HG02981 (cell line): ENCODE data around the gene PDGFC.

Source experiments
- ATAC-seq: cut with Tn5 transposase; IDR thresholded peaks from one replicate; pipeline ENCODE4 v1.9.1; 2021; ENCODE audit warnings: mild to moderate bottlenecking, moderate library complexity; ENCODE audit not compliant: unreplicated experiment

Gene PDGFC, protein sequence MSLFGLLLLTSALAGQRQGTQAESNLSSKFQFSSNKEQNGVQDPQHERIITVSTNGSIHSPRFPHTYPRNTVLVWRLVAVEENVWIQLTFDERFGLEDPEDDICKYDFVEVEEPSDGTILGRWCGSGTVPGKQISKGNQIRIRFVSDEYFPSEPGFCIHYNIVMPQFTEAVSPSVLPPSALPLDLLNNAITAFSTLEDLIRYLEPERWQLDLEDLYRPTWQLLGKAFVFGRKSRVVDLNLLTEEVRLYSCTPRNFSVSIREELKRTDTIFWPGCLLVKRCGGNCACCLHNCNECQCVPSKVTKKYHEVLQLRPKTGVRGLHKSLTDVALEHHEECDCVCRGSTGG

DNA sequence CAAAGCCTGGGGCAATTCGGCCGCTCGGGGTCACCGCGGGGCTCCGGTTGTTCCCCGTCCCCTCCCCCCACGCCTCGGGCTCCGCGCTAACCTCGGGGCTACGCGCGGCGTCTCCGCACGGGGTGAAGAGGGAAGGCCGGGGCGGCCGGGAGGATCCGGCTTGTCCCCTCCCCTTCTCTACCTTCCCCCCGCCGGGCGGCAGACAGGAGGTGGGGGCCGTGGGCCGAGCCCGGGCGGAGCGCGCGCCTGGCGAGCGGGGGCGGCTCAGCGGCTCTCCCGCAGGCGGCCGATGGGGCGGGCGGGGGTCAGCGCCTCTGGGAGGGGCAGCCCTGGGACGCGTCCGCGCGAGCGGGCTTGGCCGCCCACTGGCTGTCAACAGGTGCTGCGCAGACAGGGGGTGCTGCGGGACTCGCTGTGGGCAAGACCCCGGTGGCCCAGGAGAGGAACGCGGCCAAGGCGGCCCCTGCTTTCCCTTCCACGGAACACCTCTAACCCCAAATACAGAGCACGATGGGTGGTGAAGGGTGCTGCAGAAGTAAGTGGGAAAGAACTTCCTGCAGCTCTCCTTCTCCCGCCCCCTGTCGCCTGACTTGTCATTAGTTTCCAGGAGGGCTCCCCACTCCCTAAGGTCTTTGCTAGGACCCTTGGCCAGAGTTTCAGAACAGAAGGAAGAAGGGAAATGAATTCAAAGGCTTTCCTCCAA lies at the start of gene PDGFC:
TSS of gene PDGFC (minus strand) at position 124 of the 703 bp plus-strand sequence. CDS start 896 bp downstream, outside the sequence.
- ATAC-seq: peak; percentile 34

DNA sequence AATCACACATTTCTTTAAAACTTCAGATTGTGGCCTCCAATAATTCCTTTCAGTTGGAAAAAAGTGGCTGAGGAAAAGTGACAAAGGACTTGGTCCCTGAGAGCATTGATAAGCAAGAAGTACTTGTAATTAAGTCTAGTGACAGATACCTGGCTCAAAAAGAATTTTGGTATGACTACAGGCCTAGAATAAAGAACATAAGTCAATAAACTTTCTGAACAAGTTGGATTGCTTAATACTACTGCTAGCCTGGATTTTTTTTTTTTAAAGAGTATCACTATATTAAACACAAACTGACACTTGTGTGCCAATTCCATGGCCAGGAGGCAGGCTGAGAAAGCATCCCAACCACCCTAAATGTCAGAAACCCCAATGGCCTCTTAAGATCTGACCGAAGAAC lies 49.3 kb upstream of the PDGFC start:
- ATAC-seq: no peak

DNA sequence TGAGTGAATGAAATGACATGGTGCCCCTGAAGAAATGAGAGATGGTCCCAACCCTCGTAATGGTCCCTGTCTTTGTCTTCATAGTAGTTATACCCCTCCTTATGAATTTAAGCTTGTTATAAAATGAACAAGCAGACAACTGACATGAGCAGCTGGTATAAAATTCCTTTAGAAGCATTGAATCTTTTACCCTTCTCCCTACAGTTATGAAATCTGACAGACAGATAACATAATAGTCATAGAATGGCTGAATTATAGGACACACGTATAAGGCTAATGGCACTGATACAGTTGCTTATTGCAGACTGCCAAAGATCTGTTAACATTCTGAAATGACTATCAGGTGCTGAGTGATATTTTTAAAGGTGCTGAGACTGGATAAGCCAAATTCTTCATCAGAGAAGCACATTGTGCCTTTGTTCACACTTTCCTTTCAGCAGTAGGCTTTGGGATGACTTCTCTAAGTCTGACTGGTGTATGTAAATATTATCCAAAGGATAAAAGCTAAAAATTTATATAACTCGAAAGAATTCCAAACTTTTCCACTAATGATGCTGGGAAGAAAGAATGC lies 47.4 kb upstream of the PDGFC start:
- no peak for ATAC-seq

DNA sequence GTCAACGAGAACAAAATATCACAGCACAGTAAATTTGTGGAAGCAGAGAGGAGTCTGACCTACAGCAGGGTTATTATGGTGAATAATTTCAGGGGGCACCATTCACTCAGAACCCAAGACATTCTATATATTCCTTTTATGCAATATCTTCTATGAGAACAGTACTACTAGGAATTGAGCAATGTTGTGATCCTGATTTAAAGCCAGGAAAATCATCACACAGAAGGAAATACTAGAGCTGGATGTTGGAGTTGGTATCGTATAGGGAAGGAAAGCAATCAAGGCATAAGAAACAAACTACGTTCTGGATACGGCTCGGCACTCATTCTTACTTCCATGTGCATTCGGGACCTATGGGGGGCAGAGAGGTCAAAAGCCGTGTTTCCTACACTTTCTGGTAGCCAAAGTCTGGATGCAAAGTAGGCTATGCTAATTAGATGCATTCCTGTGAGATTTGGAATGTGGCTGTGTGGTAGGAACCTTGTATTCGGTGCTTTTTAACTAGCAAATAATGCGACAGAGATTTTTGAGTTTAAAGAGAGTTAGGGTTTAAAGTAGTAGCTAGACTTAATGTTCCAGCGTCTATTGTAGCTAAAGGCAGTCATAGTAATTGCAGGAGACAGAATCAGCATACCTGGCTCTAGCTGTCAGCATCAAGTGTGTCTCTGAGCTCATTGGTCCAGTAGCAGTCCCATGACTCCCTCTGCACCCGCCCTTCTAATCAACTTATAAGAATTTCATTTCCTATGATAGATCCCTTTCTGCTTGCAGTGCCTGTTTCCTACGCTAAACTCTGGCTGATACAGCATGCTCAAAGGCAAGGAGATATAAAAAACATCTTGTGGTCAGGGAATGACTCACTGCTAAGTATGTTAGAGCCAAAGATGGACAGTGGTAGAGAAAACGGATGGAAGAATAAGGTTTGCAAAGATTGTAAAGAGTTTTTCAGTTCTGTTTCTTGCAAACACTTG lies 43.3 kb upstream of the PDGFC start:
- ATAC-seq: no peak

DNA sequence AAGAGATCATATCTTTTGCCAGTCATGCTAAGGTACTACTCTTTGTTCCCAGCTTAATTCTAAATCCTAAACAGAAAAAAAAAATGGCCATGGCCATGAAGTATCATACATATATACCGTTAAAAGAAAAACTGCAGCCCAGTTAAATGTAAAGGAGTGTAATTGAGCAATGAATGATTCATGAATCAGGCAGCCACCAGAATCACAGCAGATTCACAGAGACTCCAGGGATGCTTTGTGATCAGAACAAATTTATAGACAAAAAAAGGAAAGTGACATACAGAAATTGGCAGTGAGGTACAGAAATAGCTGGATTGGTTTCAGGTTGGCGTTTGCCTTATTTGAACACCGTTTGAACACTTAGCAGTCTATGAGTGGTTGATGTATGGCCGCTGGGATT lies 42.1 kb upstream of the PDGFC start:
- ATAC-seq: no peak

DNA sequence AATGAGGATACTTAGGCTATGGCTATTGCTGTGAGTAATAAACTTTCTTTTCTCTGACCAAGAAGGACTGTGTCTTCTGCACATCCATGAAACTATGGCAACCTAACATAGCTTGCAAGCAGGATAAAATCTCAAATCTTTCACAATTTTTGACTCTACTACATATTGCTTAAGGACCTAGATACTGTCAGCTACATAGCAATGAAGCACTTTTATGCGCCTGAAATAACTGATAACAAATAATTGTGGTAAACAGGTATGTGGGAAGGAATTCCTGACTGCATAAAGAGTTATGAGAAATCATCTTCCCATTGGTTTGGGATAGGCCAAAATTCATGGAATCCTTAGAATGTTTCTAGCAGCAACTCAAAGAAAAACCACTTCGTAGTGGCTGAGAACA lies 41.2 kb upstream of the PDGFC start:
- ATAC-seq: no peak

DNA sequence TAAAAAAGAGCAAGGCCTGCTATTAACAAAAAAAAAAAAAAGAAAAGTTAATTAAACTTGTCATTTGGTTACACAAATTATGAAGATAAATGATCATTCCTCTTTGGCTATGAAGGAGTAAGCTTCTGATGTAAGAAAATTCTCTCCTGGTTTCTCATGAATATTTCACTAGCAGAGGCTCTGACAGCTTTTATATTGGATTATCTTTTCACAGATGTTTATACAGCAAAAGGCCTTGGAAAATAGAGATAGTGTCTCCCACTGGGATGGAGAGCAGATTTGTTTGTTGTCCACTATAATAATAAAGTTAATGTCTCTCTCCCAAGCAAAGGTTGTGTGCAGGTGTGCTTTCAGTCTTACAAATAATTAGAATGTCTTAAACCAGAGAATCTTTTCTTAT lies 40.7 kb upstream of the PDGFC start:
- ATAC-seq: no peak

DNA sequence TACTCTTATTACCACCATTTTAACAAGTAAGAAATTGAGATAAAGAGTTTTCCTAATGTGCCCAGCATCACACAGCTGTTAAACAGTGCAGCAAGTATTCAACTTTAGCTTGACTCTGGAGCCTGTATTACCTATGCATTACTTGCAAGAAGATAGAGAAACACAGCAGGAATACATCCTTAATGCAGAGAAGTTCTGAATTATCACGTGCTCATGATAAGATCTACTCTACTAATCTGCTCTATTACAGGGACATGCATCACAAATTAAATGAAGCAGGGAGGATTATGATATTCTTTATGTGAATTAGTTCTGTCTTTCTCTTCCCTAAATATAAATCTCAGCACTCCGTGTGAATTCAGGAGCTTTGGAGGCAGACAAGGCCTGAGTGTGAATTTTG lies 39.0 kb upstream of the PDGFC start:
- ATAC-seq: no peak

DNA sequence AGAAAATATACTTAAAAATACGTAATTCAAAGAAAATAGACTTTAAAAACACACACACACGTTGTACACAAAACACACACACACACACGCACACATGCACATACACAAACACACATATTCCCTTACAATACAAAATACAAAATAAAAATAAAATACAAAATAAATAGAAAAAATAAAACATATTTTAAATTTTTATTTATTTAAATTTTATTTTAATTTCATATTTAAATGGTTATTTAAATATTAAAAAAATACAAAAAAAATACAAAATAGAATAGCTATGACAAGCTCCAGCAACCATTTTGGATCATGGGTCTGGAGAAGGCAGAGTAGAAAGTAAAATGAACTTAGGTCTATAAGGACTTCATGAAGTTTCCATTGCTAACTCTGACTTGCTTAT lies 34.2 kb upstream of the PDGFC start:
- no peak for ATAC-seq

DNA sequence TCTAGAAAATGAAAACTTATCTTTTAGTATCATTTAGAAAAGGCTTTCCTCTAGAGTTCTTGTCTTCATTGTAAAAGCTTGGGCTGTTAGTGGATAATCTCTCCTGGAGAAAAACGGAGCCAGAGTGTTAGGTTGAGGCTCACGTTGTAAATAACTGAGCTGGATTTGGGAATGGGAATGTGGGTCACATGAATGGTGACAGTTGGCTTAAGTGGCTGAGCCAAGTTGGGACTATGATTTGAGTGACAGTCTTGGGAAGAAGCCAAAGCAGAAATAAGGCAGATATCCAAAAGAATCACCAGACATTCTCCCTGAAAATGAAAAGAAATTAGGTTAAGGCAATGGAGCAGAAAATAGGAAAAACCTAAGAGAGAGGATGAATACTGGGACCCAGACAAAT lies 33.6 kb upstream of the PDGFC start:
- ATAC-seq: no peak

DNA sequence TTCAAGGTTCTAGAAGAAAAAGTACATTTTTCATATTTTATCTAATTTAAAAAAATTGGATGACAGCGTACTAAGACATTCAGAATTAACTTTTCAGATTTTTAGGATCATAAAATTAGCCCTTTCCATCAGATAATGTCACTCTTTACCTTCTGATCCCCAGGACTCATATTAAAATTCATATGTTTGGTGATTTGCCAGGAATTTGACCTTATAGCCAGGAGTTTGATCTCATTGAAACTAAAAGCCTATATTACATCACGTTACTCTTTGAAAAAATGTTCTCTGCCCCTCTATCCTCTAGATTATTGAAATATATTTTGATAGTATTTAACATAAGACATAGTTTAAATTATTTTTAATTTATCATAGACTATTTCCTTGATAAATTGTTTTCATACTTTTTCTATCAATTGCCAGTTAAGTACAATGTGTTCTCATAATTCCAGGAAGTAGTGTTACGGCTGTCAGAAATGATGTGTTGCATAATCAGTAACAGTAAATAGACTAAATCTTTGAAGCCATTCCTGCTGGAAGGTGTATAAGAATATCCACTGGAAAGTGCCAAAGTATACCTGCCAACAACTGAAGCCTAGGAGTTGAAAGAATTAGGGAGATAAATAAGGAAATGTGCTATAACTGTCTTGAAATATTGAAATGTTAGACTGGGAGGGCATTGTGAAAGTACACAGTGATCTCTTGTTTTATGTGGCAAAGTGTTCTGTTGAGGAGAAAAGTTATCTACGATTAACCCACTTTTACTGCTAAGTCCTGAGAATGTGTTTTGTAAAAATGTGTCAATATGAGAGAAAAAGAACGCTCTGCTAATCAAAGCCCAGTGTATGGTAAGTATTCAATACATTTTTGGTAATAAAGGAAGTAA lies 32.9 kb upstream of the PDGFC start:
- ATAC-seq: no peak

DNA sequence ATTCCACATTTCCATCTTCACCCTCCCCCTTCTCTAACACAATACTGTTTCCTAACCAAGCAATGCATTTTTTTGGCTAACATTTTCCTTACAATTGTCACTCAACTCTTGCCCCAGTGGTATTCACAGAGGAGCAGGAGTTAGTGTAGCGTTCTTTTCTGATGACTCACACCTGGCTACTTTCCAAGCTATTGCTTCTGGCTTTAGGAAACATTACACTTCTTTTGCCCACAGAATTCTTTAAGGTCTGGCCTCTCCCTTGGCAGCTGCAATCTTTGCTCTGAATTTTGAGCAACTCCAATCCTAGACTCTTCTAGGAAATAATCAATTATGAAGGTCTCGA lies 27.5 kb upstream of the PDGFC start:
- ATAC-seq: no peak

DNA sequence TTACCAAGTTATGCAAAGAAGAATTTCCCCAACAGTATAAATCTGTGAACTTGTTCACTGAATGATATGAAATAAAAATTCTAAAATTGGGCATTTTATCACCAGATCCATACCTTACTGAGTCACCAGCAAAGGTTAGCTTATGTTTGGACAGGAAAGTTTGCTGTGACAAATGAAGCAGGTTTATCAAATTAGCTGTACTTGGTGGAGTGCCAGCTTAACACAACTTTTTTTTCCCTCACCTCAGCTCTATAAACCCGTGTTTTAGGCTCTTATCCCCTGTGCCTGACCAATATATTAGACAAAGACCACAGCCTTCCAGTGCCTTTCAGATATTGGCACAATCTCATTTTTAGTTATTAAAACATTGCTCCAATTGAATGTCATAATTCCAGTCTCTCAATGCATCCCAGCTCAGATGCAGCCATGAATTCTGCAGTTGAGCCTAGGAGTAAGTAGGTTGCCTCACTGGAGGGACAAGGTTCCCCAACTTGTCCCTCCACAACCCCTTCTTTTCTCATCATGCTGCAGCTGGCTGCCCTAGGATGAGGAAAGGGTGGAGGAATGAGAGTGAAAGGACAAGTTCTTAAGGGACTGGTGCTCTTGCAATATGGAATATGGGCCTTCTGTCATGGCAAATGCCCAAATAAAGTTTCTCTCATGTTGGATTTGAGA lies 27.0 kb upstream of the PDGFC start:
- no peak for ATAC-seq

DNA sequence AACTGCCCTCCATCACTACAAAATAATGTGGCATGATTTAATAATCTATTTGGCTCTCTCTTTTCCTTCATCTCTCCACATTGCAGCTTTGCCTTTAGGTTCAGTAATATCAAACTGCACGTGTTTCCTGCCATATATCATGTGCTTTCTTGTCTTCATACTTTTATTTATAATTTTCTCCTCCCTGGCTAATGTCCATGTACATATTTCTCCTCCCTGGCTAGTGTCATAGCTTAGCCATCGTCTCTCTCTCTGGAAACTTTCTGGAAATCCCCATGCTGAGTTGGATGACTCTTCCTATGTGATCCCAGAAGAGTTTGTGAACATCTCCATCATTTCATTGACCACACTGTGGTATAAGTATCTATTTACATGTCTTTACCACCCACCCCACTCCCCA lies 21.3 kb upstream of the PDGFC start:
- no peak for ATAC-seq

DNA sequence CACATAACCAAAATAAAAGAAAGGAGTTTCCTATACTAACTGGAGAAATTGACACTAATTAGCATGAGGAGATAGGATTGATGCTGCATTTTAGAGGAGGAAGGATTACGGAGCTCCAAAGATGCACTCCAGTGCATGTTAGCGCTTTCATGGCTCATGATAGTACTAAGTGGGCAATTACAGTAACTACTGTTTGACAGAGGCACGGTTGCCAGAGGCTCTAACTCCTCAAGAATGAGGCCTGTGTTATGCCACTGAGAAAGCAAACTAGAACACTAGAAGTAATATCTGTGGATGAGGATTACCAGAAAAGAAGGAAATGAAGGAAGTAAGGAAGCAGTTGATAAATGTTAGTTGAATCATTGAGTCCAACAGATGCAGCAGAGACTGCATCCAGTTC lies 19.6 kb upstream of the PDGFC start:
- ATAC-seq: no peak

DNA sequence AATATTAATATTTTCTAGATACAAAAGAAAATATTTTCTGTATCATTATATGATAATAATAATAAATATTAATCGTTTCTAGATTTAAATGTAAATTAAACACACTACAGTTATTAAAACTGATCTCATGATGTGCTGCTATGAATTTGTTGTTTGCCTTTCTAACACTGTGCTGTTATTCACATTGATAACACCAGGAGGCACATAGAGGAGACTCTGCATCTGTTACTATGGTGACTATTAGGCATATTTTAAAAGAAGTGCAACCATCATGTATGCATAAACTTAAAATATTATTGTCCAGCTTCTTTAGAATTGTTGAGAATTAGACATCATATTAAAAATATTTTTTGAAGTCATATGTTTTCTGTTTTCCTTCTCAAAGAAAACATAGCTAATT lies 11.8 kb upstream of the PDGFC start:
- ATAC-seq: no peak

DNA sequence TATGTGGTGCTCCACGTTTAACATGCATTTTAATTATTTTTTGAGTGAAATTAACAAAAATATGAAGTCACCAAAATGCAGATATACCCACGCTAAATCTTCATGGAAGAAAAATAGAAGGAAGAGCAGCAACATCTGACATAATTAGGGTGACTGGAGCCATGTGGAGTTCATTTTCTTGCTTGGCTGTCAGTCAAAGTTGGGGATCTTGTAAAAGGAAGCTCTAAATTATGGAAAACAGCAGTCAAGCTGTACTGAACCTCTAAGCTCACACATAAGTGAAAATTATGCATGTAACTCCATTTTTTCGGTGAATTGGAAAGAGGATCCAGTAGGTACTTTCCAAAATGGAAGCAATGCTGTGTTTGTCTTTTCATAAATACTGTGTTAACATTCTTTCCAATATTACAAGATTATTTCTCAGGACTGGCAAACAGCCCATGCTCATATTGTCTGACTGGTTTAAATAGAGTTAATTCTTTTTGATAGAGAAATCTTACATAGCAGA lies 9.7 kb upstream of the PDGFC start:
- ATAC-seq: no peak

DNA sequence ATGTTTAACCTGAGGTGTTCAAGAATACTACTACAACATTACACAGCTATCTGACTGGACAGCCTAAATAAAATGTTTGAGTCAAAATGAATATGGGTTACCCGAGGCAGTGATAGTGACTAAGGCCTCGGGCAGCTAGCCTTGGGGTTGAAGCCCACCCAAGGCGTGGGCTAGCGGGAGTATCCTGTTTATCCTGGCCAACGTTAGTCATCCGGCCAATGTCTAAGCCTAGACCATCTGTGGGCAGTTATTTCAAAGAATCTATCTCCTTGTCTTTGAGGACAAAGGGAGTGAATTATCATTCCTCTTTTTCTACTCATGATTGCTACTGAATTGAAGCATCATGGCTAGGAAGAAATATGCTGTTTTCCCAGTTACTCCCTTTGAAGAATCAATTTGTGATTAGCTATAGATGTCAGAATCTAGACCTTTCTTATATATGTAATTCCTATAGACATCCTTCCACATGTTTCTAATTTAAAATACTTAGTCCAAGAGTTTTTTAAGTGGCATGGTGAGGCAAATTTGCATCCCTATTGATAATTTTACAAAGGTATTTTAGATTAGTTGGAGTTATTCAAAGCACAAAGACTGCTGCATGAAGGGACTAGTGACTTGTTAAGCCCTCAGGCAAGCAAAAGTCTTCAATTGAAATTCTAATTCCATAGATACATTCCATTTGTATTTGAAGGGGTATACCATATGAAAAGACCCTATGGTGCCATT lies 6.0 kb upstream of the PDGFC start:
- ATAC-seq: no peak

DNA sequence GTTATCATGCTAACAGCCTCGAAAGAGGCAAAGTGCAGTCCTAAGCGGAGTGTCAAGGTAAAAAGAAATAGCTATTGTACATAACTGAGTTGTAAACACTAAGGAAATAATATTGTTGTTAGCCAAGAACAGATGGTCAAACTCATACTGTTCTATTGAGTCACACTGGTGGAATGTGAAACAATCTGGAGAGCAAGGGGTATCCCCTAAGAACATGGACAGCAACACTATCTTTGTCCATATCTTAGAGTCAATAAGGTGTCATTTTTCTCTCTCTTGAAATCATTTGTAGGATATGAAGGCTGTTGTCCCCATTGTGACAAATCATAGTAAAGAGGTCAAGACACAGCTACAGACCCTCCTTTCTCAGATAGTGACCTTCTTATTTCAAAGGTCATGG lies 4.5 kb upstream of the PDGFC start:
- no peak for ATAC-seq
